ENCODE measurements around the gene CIB2. TPM values are rescaled to one million over a fixed set of nuclear protein-coding genes. Genes with fewer than 3 reads are reported as not detected.

CIB2 gene
- total and polyA plus RNA-seq, 8 donors: 0.80 to 20.4 (median 5.2) TPM; not detected in 1

DNA sequence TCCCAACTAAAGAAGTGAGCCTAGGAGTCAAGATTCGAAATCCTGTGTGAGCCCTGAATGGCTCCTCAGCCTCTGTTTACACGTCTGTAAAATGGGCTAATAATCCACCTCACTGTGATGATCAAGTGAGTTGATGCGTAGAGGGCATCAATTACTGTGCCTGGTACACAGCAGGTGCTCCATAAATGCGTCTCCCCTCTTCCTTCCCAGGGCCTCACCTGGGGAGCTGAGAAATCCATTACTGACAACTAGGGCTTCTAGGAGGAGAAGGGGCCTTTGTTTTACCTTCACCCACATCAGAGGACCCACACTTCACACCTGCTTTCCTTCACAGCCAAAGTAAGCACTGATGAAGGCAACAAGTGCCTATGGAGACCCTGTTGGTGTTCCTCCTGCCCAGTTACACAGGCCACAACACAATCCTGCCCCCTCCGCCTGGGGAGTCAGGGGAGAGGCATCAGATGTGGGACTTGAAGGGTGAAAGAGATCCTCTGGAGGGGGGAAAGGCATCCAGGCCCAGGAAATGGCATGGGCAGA is 1.4 kb downstream of the CIB2 start:
- WGBS, 5 donors: 89 to 96% (median 93%) methylated on average over 5 of the region's 5 CpGs
- no peak overlapping the region for H3K4me3 ChIP-seq
- no peak overlapping the region for H3K27ac ChIP-seq
- intact Hi-C loops (cut with DNase I; ENCODE audit: low total_unique reads): no loop called here
- peaks cover 5 to 28% (median 17%) of the 10 kb centered on the region in 4 donors for H3K4me1 ChIP-seq
- TF ChIP-seq EP300 (IDR thresholded peaks at IDR 0.05) (no peak), POLR2AphosphoS5 (IDR thresholded peaks at IDR 0.05) (no peak), POLR2A (IDR thresholded peaks at IDR 0.05) (no peak)
- TF ChIP-seq, protein P1, sequence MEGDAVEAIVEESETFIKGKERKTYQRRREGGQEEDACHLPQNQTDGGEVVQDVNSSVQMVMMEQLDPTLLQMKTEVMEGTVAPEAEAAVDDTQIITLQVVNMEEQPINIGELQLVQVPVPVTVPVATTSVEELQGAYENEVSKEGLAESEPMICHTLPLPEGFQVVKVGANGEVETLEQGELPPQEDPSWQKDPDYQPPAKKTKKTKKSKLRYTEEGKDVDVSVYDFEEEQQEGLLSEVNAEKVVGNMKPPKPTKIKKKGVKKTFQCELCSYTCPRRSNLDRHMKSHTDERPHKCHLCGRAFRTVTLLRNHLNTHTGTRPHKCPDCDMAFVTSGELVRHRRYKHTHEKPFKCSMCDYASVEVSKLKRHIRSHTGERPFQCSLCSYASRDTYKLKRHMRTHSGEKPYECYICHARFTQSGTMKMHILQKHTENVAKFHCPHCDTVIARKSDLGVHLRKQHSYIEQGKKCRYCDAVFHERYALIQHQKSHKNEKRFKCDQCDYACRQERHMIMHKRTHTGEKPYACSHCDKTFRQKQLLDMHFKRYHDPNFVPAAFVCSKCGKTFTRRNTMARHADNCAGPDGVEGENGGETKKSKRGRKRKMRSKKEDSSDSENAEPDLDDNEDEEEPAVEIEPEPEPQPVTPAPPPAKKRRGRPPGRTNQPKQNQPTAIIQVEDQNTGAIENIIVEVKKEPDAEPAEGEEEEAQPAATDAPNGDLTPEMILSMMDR (IDR thresholded peaks at IDR 0.05): no peak
- no peak for DNase-seq
- no peaks in the 10 kb centered on the region for H3K9me3 ChIP-seq
- no peaks in the 10 kb centered on the region for H3K27me3 ChIP-seq
- H3K36me3 ChIP-seq: no peaks in the 10 kb centered on the region

DNA sequence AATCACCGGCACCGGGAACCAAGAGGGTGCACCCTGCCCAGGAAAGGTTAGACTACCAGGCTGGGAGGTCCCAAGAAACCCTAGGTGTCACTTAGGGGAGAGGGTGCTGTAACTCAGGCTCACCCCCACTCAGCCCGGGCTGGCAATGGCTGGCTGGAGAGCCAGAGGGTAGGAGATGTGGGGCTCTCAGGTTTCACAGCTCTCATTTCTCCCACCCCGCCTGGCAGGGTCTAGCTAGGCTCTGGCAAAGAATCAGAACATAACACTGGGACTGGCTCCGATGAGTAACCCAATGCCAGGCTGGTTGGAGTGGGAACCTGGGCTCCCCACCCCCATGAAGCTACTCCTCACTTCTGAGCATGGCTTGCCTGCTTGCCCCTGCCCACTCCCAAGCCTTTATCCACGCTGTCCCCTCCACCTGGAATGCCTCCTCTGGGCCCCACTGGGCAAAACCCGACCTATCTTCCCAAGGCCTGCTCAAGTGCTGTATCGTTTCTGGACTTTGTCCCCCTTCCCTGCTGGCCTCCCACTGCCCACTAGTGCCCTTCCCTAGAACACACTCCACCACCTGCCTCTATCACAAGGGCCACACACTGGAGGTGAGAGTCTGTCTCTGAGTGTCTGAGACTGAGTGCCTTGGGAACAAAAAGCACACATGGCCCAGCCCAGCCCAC is 2.0 kb downstream of the CIB2 start:
- H3K27me3 ChIP-seq: no peaks in the 10 kb centered on the region
- TF ChIP-seq POLR2A (IDR thresholded peaks at IDR 0.05) (no peak), POLR2AphosphoS5 (IDR thresholded peaks at IDR 0.05) (no peak), EP300 (IDR thresholded peaks at IDR 0.05) (no peak)
- TF ChIP-seq, protein P1 (IDR thresholded peaks at IDR 0.05): no peak
- no peak overlapping the region for H3K27ac ChIP-seq
- H3K4me1 ChIP-seq: peaks cover 5 to 28% (median 17%) of the 10 kb centered on the region in 4 donors
- H3K9me3 ChIP-seq: no peaks in the 10 kb centered on the region
- intact Hi-C loops (cut with DNase I; ENCODE audit: low total_unique reads): no loop called here
- DNase-seq: peak in 1 of 2 donors; percentile 50
- no peak overlapping the region for H3K4me3 ChIP-seq
- WGBS, 5 donors: 66 to 75% (median 69%) methylated on average over 8 of the region's 8 CpGs
- no peaks in the 10 kb centered on the region for H3K36me3 ChIP-seq

DNA sequence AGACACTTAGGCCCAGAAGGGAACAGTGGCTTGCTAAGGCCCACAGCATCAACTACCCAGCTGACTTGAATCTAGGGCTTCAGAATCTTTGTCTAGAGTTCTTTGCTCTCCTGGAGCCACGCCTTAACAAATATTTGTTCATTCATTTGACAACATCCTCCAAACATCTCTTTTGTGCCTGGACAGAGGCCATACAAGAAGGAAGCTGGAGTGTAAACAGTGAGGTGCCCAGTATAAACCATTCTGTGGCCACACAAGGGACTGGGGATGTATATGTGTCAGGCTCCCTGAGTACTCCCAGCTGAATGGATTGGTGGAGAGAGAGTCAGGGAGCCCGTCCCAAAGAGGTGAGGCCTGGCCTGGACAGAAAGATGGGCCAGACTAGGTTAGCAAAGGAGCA is 3.4 kb downstream of the CIB2 start:
- intact Hi-C loops (cut with DNase I; ENCODE audit: low total_unique reads): no loop called here
- no peak for DNase-seq

DNA sequence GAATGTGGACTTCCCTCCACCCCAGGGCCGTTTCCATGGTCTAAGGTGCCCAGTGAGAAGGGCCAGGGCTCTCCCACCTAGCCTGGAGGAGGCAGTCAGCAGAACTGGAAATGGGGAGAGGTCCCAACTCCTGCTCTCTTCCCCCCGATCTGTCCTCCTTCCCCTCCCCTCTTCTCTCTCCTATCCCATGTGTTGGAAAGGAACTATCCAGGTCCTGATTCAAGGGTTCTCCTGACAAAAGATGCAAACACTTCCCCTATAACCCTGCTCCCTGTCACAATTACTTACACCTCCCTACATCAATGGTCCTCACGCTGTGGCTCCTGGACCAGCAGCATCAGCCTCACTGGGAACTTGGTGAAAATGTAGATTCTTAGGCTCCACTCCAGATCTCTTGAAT is 6.0 kb downstream of the CIB2 start:
- Histone ChIP-seq H3K36me3 (no peaks in the 10 kb centered on the region), H3K4me3 (no peak overlapping the region), H3K27me3 (no peaks in the 10 kb centered on the region), H3K9me3 (no peaks in the 10 kb centered on the region), H3K27ac (no peak overlapping the region), H3K4me1 (peaks cover 0 to 10% (median 0%) of the 10 kb centered on the region in 4 donors)
- intact Hi-C loops (cut with DNase I; ENCODE audit: low total_unique reads): no loop called here
- WGBS, 5 donors: 68 to 87% (median 78%) methylated on average over 3 of the region's 3 CpGs
- no peak for DNase-seq
- TF ChIP-seq EP300 (IDR thresholded peaks at IDR 0.05) (no peak), POLR2A (IDR thresholded peaks at IDR 0.05) (no peak), POLR2AphosphoS5 (IDR thresholded peaks at IDR 0.05) (no peak)
- TF ChIP-seq, protein P1 (IDR thresholded peaks at IDR 0.05): no peak

More for the DNA sequence above, 3.4 kb downstream of the CIB2 start:
- WGBS, 5 donors: 45 to 67% (median 59%) methylated on average over 2 of the region's 2 CpGs
- no peaks in the 10 kb centered on the region for H3K36me3 ChIP-seq
- TF ChIP-seq POLR2A (IDR thresholded peaks at IDR 0.05) (no peak), EP300 (IDR thresholded peaks at IDR 0.05) (no peak), POLR2AphosphoS5 (IDR thresholded peaks at IDR 0.05) (no peak)
- TF ChIP-seq, protein P1 (IDR thresholded peaks at IDR 0.05): no peak
- H3K4me1 ChIP-seq: peaks cover 5 to 28% (median 16%) of the 10 kb centered on the region in 4 donors
- no peak overlapping the region for H3K27ac ChIP-seq
- H3K4me3 ChIP-seq: no peak overlapping the region
- H3K27me3 ChIP-seq: no peaks in the 10 kb centered on the region
- H3K9me3 ChIP-seq: no peaks in the 10 kb centered on the region

Measured in stomach (tissue), 9 donors.